Epithelial cell of esophagus (primary cell): ENCODE data around the gene COMMD9.

Source experiments
- DNase-seq: peaks from one replicate; pipeline ENCODE4 v3.0.0; 2010; ENCODE audit warnings: low read depth
- H3K4me3 ChIP-seq: 2 replicates; pipeline ENCODE4 v1.5.1; 2011; ENCODE audit warnings: mild to moderate bottlenecking, low read length, control low read depth
- TF ChIP-seq, protein P1 (sequence below): IDR thresholded peaks from 2 replicates; pipeline ENCODE4 v1.5.1; 2011; ENCODE audit warnings: low read depth, mild to moderate bottlenecking, low read length, control low read depth, inconsistent platforms; ENCODE audit not compliant: insufficient read depth; ENCODE audit errors: missing control alignments

Gene COMMD9

DNA sequence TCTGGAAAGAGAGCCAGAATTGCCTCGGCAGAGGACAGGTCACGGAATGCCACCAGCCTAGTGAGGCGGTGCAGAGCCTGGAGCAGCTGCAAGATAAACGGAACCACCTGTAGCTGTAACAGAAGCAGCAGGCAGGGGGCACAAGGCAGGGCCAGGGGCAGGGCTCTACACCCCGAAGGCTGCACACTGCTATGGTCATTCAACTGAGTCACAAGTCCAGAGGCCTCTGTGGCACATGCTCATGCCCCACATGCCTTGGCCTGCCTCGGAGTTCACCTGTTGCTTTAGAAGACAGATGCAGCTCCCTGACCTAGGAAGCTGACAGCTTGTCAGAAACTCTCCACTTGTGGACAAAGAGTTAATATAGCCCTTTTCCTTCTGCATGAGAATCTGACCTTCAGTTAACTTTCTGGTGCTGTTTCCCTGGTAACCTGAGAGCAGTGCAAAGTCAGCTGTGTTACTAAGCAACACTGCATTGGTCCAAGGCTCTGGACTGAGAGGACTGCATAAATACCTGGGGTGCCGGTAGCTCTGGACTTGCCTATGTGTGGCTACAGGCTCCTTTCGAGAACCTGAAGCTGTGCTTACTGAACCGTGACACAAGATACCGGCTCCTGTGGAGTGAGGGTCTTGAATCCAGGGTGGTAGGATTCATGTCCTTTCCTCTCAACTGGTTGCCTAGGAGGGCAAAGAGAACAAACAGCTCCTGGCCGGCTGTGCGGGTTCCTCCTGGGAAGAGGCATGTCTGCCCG lies 10.5 kb downstream of the COMMD9 start:
- TF ChIP-seq, protein P1, sequence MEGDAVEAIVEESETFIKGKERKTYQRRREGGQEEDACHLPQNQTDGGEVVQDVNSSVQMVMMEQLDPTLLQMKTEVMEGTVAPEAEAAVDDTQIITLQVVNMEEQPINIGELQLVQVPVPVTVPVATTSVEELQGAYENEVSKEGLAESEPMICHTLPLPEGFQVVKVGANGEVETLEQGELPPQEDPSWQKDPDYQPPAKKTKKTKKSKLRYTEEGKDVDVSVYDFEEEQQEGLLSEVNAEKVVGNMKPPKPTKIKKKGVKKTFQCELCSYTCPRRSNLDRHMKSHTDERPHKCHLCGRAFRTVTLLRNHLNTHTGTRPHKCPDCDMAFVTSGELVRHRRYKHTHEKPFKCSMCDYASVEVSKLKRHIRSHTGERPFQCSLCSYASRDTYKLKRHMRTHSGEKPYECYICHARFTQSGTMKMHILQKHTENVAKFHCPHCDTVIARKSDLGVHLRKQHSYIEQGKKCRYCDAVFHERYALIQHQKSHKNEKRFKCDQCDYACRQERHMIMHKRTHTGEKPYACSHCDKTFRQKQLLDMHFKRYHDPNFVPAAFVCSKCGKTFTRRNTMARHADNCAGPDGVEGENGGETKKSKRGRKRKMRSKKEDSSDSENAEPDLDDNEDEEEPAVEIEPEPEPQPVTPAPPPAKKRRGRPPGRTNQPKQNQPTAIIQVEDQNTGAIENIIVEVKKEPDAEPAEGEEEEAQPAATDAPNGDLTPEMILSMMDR = peak; percentile 10
- peak; percentile 6 for DNase-seq

DNA sequence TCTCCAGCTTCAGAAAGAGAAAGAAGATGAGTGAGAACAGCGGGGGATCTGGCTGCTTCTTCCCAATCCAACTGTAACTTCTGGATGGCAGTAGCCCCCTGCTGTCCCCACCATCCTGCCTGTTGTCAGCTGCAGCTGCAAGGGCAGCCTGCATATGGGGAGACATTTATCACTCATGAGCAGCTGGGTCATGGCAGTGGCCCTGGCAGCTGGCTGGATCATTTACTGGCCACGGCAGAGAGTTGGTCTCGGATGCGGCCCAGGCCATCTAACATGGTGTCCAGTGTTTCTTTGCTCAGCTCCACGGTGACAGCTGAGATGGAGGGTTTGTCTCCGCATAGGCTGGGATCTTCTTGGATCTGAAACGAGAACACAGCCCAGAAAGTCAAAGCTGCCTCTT lies 14.8 kb downstream of the COMMD9 start:
- TF ChIP-seq, protein P1 = no peak
- H3K4me3 ChIP-seq = no peak overlapping the region
- DNase-seq = no peak

More for the DNA sequence above, 10.5 kb downstream of the COMMD9 start:
- H3K4me3 ChIP-seq = no peak overlapping the region

DNA sequence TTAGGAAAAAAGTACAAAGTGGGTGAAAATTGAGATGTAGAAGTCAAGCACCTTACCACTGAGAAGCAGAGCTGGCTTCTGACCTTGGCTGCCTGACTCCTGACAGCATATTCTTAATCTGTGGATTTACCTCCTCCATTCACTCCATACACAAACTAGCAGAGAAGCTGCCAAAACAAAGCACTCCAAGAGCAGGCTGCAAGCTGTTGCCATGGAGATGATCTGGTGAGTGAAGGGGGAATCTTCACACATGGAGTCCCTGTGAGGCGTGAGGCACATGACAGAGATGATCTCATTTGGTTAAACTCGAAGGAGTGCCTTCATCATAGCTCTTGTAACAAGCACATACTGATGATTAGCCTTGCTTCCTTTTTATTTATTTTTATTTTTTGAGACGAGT lies 16.1 kb downstream of the COMMD9 start:
- no peak for DNase-seq
- TF ChIP-seq, protein P1 = no peak
- H3K4me3 ChIP-seq = no peak overlapping the region

DNA sequence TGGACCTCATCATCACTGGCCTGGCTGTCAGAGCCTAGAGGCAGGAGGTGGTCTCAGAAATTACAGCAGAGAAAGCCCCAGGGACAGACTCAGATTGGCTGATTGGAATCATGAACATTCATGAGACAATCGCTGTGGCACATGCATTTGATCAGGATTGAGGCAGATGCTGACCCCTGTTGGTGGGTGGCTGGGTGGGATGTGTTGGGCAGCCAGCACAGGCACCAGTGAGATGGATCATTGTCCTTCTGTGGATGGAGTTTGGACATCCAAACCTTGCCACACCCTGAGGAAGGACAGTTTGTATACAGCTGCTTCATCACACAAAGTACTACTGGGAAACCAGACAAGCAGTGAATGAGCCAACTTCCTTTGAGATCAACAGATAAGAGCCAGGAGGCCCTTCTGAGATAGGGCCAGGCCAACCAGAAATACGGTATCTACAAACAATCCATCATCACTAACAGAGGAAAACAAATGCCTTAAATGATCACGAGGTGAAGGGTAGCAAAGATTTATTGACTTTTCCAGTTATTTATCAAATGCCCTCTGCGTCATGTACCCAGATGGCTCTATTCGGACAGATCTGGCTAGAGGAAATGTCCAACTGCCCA lies 17.3 kb downstream of the COMMD9 start:
- TF ChIP-seq, protein P1 = no peak
- DNase-seq = no peak
- no peak overlapping the region for H3K4me3 ChIP-seq

DNA sequence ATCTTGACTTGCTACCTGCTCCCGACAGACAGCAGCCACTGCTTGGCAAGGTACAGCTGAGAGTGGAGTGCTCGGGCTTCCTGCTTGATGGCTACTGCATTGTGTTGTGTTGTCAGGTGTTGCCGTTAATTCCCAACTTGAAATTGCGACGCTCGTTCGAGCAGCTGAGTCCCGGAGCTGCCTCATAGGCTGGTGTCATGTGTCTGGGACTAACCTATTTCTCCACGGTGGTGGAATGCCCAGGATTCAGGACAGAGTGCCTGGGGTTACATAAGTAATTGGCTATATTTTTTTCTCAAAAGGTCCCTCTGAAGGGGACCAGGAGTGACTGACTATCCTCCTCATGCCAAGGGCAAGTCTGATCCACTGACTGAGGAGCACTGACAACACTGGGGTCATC lies 18.5 kb downstream of the COMMD9 start:
- TF ChIP-seq, protein P1 = no peak
- no peak overlapping the region for H3K4me3 ChIP-seq
- DNase-seq = no peak

DNA sequence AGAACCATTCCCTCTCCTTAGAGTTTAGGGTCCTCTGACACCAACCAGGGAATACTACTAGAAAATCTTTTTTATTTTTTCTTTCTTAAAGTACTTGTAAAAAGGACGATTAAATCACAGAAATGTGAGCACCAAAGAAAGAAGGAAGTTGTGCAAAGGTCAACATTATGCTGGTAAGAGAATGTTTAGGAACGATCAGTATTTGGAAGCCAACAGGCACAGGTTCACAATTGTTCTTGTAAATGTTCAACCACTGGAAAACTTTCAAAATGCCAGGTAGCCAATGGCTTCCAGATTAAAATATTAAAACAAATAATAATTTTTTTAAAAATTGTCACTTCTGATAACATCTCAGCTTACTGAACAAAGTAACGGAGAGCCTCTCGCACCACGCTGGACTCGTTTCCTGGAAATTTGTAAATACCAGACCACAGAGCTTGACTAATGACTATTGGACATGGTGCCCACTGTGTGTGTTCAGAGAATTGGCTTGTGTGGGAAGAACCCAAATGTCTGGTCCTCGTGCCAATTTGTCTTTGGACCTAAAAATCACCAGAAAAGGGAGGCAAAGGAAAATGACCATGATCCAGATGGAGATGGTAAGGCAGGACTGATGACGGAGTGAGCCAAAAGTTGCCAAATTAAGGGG lies 20.8 kb downstream of the COMMD9 start:
- TF ChIP-seq, protein P1 = no peak
- H3K4me3 ChIP-seq = no peak overlapping the region
- no peak for DNase-seq
